Spleen (tissue), 11 donors: ENCODE data around the gene C11orf71. TPM values are rescaled to one million over a fixed set of nuclear protein-coding genes. Genes with fewer than 3 reads are reported as not detected.

Experiments used
- DNase-seq: peaks from one replicate; pipeline ENCODE4 v3.0.0-alpha.2; 2020
- H3K27ac ChIP-seq, 8 donors: fragments of 200-600 bp; sonication (generic) in 7 of 8; 1 replicate in 4 of 8; 2 replicates in 4 of 8; pipeline versions ENCODE4 v1.5.0 to v1.8.0; 2016 to 2021; ENCODE audit warnings: inconsistent platforms in 4 of 8, mild to moderate bottlenecking in 4 of 8, moderate library complexity in 1 of 8
- H3K27me3 ChIP-seq, 7 donors: fragments of 200-600 bp; sonication (generic) in 6 of 7; replicated peaks in 1 of 7; 1 replicate in 4 of 7; 2 replicates in 3 of 7; pipeline versions ENCODE4 v1.5.0 to v1.8.0; 2016 to 2021; ENCODE audit warnings: inconsistent platforms in 3 of 7, mild to moderate bottlenecking in 1 of 7
- H3K36me3 ChIP-seq, 6 donors: fragments of 200-600 bp; sonication (generic) in 5 of 6; 1 replicate in 4 of 6; 2 replicates in 2 of 6; pipeline versions ENCODE4 v1.5.0 to v1.8.0; 2016 to 2021; ENCODE audit warnings: inconsistent platforms in 2 of 6
- H3K4me1 ChIP-seq, 6 donors: fragments of 200-600 bp; sonication (generic) in 5 of 6; 1 replicate in 3 of 6; 2 replicates in 3 of 6; pipeline versions ENCODE4 v1.5.0 to v1.8.0; 2016 to 2021; ENCODE audit warnings: inconsistent platforms in 3 of 6
- H3K4me3 ChIP-seq, 8 donors: fragments of 200-600 bp; sonication (generic) in 7 of 8; 1 replicate in 4 of 8; 2 replicates in 4 of 8; pipeline versions ENCODE4 v1.5.0 to v1.8.0; 2016 to 2021; ENCODE audit warnings: inconsistent platforms in 4 of 8, mild to moderate bottlenecking in 4 of 8, moderate library complexity in 2 of 8
- H3K9me3 ChIP-seq, 8 donors: fragments of 200-600 bp; sonication (generic) in 7 of 8; 1 replicate in 4 of 8; 2 replicates in 4 of 8; pipeline versions ENCODE4 v1.5.0 to v1.8.0; 2016 to 2021; ENCODE audit warnings: inconsistent platforms in 4 of 8
- CTCF ChIP-seq, 11 experiments: fragments of 200-600 bp in 7 of 11; fragments of 450-650 bp in 4 of 11; sonication (generic) in 4 of 11; IDR thresholded peaks in 8 of 11; conservative IDR thresholded peaks in 3 of 11; 1 replicate in 7 of 11; 2 replicates in 4 of 11; pipeline versions ENCODE4 v1.4.0 to v1.8.0; 2016 to 2021; ENCODE audit warnings: antibody characterized with exemption in 11 of 11, inconsistent platforms in 4 of 11, mild to moderate bottlenecking in 1 of 11
- POLR2A ChIP-seq, 3 donors: fragments of 450-650 bp; IDR thresholded peaks; one replicate each; pipeline ENCODE4 v1.5.1; 2017; ENCODE audit warnings: antibody characterized with exemption in 3 of 3, mild to moderate bottlenecking in 1 of 3
- POLR2AphosphoS5 ChIP-seq, 3 donors: sonication (generic); formaldehyde crosslinking; IDR thresholded peaks; one replicate each; pipeline ENCODE4 v1.5.1; 2017; ENCODE audit warnings: antibody characterized with exemption in 3 of 3
- WGBS, 5 donors: extraction: QIAGEN DNeasy Blood & Tissue Kit in 3 of 5; methylation state at CpG; one replicate each; pipeline versions ENCODE4 v1.1.5 to v1.1.7; 2013 to 2018; 5-methylcytosine and 5-hydroxymethylcytosine counted together
- intact Hi-C: fragments of 100-400 bp; cut with DNase I; formaldehyde crosslinking; loops from one replicate; pipeline ENCODE4 v1.15.0; 2023; ENCODE audit warnings: low total_unique reads
- polyA plus RNA-seq, 3 donors: library from polyadenylated mRNA; stranded (reverse); fragments of 200-250 nt; gene quantifications; one replicate each; pipeline ENCODE4 v1.2.1, GENCODE V29; 2013
- total RNA-seq, 7 donors: library from RNA; depleted of rRNA in 3 of 7; stranded (reverse); fragments of >200 nt in 3 of 7; fragmentation: NEBNext Ultra II Directional in 4 of 7; extraction: Animal tissue kit (Norgen Biotek cat#: 25700) in 4 of 7; gene quantifications; one replicate each; pipeline versions ENCODE4 v1.1.0 to v1.2.1, GENCODE V29; 2016 to 2021
- donor health status: healthy with polysubstance abuse.
- donor health status: DM: no; HTN: no; CAD: no; lungs with moderate emphysema.
- donor health status: DM: no; HTN: no; CAD: no.
- donor health status: Bipolar disorder and iron deficiency.
- donor health status: healthy.
- donor health status: DM: no; HTN: no; CAD: no.
- donor health status: DM: yes; HTN: yes; CAD: no.

Gene C11orf71
- total and polyA plus RNA-seq, 10 donors, result 6.9 to 15.2 (median 11.1) TPM

- Histone ChIP-seq H3K4me3 (no peak overlapping the region), H3K27ac (no peak overlapping the region), H3K36me3 (no peaks in the 10 kb centered on the region), H3K27me3 (peaks cover 0 to 11% (median 0%) of the 10 kb centered on the region in 7 donors), H3K4me1 (no peaks in the 10 kb centered on the region), H3K9me3 (peaks cover 0 to 4% (median 0%) of the 10 kb centered on the region in 8 donors)
- DNase-seq, result no peak
- TF ChIP-seq POLR2A (IDR thresholded peaks at IDR 0.05) (no peak), POLR2AphosphoS5 (IDR thresholded peaks at IDR 0.05) (no peak)
- WGBS, 5 donors, result 64 to 84% (median 80%) methylated on average over 7 of the region's 7 CpGs
- intact Hi-C loops, result no loop called here
Measured at GRCh38 chr11:114377612-114378267, 22.6 kb downstream of the C11orf71 start.

GRCh38 chr11:114375052-114375451, 25.3 kb downstream of the C11orf71 start:
- no peak for TF ChIP-seq CTCF (IDR thresholded peaks at IDR 0.05 in 8 of 11, conservative IDR thresholded peaks at IDR 0.05 in 3 of 11)
- TF ChIP-seq POLR2AphosphoS5 (IDR thresholded peaks at IDR 0.05), result no peak
- no peak for TF ChIP-seq POLR2A (IDR thresholded peaks at IDR 0.05)
- Histone ChIP-seq H3K9me3 (no peaks in the 10 kb centered on the region), H3K27ac (no peak overlapping the region), H3K36me3 (no peaks in the 10 kb centered on the region), H3K4me1 (no peaks in the 10 kb centered on the region), H3K4me3 (no peak overlapping the region), H3K27me3 (peaks cover 0 to 9% (median 0%) of the 10 kb centered on the region in 7 donors)
- 90 to 97% (median 91%) methylated on average over 3 of the region's 3 CpGs for WGBS, 5 donors
- no peak for DNase-seq
- intact Hi-C loops, result no loop called here

- Histone ChIP-seq H3K27ac (no peak overlapping the region), H3K9me3 (no peaks in the 10 kb centered on the region), H3K4me3 (no peak overlapping the region), H3K27me3 (peaks cover 0 to 11% (median 0%) of the 10 kb centered on the region in 7 donors), H3K36me3 (no peaks in the 10 kb centered on the region), H3K4me1 (no peaks in the 10 kb centered on the region)
- 79 to 89% (median 83%) methylated on average over 5 of the region's 5 CpGs for WGBS, 5 donors
- DNase-seq, result no peak
- intact Hi-C loops, result no loop called here
- TF ChIP-seq CTCF (IDR thresholded peaks at IDR 0.05 in 8 of 11, conservative IDR thresholded peaks at IDR 0.05 in 3 of 11) (no peak), POLR2AphosphoS5 (IDR thresholded peaks at IDR 0.05) (no peak), POLR2A (IDR thresholded peaks at IDR 0.05) (no peak)
Measured at GRCh38 chr11:114368918-114369680, 31.2 kb downstream of the C11orf71 start.

GRCh38 chr11:114367244-114367957, 32.9 kb downstream of the C11orf71 start:
- TF ChIP-seq CTCF (IDR thresholded peaks at IDR 0.05 in 8 of 11, conservative IDR thresholded peaks at IDR 0.05 in 3 of 11) (no peak), POLR2AphosphoS5 (IDR thresholded peaks at IDR 0.05) (no peak), POLR2A (IDR thresholded peaks at IDR 0.05) (no peak)
- intact Hi-C loops, result no loop called here
- Histone ChIP-seq H3K4me3 (no peak overlapping the region), H3K27ac (peak overlapping the region in 1 of 8 donors; percentile 38), H3K4me1 (no peaks in the 10 kb centered on the region), H3K27me3 (peaks cover 0 to 11% (median 0%) of the 10 kb centered on the region in 7 donors), H3K36me3 (no peaks in the 10 kb centered on the region), H3K9me3 (no peaks in the 10 kb centered on the region)
- WGBS, 5 donors, result 80 to 88% (median 84%) methylated on average over 9 of the region's 9 CpGs
- no peak for DNase-seq
